NCI-H526 treated with DMSO at 0.1 percent for 48 hours (cell line): ENCODE data around the gene AR.
"Not testable (repeated sequence)": the region's sequence is repeated elsewhere in the genome, so short reads cannot be mapped to it uniquely, and the experiment has no call there.

ENCODE experiments used
- DNase-seq: peaks from one replicate; lab custom pipeline; 2025; lab: John Stamatoyannopoulos, UW

The AR gene

DNA sequence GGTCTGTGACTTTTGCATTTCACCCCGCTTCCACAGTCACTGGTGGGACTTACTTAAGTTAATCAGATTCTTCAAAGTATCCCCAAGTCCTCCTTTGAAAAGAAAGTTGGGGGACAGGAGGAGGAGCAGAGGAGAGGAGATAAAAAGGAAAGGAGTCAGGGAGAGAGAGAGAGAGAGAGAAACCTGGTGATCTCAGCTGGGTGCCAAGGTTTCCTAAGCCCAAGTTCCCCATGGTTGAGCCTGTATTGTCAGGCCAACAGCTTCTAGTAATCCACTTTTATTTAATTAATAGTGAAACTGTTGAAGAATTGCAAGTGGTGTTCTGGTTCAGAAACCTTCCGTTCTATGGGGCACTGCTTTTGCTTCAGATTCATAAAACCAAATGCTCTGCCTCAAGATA lies 91.6 kb downstream of the AR start:
- DNase-seq: no peak

DNA sequence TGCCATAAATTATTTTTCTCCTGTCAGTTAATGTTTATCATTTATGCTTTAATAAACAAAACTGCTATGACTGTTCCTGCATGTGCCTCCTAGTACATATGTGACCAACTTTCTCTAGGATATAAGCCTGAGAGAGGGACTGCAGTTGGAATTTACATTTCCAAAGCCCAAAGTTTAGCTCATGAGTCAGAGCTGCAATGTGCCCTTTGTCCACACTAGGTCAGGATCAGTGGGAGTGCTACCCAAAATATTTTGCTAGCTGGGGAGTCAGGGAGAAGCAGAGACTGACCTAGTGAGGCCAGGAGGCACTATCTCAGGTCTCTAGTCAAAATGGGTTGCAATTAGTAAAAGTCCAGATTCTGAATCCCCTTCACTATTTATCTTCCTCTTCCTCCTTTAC lies 92.7 kb downstream of the AR start:
- DNase-seq: no peak

DNA sequence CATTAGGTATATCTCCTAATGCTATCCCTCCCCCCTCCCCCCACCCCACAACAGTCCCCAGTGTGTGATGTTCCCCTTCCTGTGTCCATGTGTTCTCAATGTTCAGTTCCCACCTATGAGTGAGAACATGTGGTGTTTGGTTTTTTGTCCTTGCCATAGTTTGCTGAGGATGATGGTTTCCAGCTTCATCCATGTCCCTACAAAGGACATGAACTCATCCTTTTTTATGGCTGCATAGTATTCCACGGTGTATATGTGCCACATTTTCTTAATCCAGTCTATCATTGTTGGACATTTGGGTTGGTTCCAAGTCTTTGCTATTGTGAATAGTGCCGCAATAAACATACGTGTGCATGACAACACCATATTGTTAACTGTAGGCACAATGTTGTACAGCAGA lies 93.5 kb downstream of the AR start:
- DNase-seq: not testable (repeated sequence)

DNA sequence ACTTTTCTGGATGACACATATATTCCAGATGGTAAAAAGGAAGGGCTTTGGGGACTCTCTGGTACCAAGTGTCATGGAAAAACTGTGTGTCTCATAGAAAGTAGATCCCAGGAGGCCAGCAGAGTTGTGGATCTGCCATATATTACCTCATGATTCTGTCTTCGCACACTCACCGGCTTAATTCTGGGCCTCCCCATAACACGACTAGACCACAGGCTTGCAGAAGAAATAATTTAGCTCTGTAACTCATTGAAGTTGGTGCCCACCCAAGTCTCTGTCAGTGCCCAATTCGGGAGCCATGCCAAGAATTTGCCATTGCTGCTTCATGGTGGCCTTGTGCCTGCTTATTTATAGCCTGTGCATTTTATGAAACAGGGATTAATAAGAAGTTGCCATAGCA lies 104.5 kb downstream of the AR start:
- no peak for DNase-seq

DNA sequence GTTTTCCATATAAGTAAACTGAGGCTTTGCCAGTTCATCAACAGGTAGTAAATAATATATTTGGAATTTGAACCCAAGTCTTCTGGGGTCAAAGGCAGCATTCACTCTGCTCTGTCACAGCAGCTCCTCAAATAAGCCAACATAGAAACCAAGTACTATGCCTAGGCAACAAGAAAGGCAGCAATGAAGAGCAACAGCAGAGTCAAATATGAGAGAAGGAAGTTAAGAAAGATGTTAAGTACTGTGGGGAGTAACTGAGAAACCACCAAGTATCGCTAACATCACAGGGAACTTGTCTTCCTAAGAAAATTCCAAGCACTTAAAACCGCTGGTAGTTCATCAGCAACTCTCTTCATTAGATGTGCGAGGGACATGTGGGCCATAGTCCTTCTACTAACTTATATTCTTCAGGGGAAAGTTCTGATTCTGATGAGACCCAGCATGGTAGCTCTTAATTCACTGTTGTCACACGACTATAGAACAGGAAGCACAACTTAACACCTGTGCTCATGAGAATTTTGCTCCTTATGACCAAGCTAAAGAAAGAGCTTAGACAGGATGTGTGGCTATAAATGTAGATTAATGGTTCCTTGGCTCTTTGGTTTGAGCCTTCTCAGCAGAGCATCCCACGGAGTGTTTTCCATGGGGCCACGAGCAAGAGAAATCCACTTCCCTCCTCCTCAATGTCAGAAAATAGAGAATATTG lies 107.8 kb downstream of the AR start:
- DNase-seq: no peak

DNA sequence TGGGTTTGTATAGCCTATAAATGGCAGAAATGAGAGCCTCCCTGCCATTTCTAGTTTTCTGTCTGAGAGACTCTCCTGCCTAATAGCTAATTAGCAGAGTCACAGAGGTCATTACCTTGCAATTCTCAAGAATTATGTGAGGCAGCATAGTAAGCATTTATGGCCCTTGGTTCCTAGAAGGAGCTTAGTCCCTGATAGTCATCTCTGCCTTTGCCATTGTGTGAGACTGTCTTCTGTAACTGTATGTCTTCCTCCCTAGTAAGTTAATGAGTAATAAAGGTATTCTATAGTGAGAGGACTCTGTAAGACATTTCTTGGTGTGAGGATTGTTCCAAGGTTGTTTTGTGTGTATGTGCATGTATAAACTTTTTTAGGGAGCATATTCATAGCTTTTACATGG lies 108.7 kb downstream of the AR start:
- no peak for DNase-seq

DNA sequence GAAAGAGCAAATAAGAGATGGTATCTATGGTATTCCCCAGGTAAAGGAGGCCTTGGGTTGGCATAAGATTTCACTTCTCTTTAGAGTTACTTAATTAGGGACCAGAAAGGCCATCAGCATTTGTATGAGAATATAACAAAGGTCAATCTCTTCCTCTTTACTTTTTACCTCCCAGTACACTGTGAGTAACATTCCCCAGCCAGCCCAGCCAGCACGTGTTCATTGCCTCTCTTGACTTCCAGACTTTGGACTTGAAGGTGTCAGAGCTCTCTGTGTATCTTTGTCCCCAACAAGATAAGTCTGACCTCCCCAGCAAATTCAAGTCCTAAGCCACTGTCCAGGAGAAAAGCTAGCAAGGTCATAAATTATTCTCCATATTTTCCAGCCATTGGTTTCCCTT lies 110.5 kb downstream of the AR start:
- DNase-seq: no peak

DNA sequence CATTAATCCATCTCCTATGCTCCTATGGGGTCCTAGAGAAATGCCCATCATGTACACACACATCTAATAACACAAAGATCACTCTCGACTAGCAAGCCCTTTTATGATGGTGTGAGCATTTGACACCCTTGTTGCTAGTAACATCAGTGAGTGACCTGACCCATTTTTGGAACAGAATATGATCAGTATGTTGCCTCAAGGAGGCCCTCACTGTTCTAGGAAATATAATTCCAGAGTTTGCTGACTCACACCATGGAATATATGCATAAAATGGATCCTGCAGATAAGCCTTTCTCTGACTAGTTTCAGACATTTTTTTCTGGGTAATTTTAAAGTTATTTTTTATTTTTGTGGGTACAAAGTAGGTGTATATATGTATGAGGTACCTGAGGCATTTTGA lies 121.8 kb downstream of the AR start:
- DNase-seq: no peak

DNA sequence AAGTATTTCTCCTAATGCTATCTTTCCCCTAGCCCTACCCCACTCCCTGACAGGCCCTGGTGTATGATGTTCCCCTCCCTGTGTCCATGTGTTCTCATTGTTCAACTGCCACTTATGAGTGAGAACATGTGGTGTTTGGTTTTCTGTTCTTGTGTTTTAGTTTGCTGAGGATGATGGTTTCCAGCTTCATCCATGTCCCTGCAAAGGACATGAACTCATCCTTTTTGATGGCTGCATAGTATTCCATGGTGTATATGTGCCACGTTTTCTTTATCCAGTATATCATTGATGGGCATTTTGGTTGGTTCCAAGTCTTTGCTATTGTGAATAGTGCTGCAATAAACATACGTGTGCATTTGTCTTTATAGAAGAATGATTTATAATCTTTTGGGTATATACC lies 126.9 kb downstream of the AR start:
- DNase-seq: not testable (repeated sequence)

DNA sequence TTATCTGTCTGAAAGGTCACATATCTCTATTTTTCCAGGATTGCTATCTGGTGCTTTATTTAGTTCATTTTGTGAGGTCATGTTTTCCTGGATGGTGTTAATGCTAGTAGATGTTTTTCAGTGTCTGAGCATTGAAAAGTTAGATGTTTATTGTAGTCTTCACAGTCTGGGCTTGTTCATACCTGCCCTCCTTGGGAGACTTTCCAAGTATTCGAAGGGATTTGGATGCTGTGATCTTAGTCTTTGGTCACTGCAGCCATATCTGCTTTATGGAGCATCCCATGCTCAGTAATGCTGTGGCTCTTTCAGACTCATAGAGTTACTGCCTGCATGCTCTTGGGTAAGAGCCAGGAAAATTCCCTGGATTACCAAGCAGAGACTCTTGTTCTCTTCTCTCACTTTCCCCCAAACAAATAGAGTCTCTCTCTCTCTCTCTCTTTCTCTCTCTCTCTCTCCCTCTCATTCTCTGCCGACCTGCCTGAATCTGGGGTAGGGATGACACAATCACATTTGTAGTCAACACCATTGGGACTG lies 130.0 kb downstream of the AR start:
- DNase-seq: no peak

DNA sequence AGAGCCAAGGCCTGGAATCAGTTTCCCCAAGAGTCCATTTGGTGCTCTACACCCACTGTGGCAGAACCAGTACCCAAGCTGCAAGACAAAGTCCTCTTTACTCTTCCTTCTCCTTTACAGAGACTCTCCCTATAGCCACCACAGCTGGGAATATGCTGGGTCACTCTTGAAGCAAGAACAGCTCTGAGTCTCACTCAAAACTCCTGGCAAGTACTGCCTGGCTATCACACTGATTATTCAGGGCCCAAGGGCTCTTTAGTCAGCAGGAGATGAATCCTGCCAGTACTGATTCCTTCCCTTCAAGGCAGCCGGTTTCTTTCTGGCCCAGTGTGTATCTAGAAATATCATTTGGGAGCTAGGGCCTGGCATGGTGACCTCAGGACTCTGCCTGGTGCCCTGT lies 130.9 kb downstream of the AR start:
- DNase-seq: no peak

DNA sequence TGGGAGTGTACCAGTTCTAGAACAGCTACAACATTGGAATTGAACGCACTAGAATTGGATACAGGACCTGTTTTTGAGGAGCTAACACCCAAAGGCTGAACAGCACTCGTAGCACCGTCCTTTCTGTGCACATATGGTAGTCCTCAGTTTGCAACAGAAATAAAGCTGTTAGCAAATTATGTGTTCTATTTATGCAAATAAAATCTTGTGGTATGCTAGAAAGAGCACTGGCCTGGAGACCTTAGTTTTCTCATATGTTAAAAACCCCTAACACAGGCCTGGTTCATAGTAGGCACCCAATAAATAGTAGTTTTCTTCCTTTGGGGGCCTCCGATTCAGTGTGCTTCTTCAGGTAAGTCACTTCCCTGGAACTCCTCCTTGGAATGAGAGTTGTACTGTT lies 140.3 kb downstream of the AR start:
- no peak for DNase-seq

DNA sequence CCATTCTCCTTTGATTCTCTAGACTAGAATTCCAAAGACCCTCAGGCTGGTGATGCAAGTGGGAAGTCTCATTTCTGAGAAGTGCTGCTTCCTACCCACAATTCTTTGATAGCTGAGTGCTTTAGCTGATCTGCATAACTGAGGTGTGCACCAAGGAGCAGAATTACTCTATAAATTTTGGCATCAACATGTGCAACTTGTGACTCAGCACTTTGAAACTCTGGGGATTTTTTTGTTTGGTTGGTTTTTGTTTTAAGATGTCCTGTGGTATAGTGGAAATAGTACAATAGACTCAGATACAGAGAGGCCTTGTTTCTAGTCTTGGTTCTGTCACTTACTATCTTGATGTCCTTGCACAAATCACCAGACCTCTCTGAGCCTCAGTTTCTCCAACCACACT lies 148.4 kb downstream of the AR start:
- no peak for DNase-seq

DNA sequence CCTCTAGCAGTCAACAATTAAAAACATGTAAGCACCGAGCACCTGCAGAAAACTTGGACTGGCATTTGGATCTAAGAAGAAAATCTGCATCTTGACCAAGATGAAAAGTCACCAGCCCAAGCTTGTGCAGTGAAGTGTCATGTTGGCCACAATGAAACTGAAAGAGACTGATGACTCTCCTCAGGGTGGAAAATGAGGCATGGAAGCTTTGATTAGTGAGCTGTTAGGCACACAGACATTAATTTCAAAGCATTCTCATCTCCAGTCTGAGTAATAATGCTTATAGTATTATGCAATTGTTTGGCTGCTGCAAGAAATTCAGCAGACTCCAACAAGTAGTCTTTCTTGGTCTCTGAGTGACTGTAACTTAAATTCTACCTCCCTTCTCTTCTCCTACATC lies 150.1 kb downstream of the AR start:
- DNase-seq: no peak

DNA sequence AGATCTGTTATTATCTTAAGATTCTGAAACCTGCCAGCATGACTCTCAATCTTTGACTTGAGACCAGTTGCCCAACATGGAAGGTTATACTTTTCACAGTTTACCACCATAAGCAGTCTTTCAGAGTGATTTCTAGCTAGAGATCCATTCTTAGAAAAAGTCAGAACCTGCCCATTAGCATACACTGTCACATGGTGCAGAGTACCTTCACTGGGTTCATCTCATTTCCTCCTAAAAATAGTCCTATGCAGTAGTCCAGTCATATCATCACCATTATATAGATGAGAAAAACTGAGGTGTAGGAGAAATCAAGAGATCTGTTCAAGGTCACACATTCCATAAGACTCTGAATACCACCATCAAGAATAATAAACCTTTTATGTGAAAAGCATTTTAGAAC lies 153.6 kb downstream of the AR start:
- no peak for DNase-seq

DNA sequence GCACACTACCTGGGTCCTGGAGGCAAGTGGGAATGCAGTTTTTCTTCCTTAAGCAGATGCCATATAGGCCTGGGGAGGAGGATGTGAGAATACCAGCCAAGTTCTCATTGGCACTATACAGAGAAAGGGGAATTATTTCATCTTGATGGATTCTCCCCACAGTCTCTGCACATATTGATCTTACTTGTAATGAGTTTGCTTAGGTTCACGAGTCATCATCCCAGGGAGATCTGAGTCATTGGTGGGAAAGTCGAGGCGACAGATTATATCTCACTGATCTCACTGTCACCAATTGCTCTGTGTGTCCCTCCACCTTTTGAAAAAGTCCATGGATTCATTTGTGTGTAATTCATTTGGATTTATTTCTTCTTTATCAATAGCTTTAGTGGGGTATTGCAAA lies 156.8 kb downstream of the AR start:
- no peak for DNase-seq

DNA sequence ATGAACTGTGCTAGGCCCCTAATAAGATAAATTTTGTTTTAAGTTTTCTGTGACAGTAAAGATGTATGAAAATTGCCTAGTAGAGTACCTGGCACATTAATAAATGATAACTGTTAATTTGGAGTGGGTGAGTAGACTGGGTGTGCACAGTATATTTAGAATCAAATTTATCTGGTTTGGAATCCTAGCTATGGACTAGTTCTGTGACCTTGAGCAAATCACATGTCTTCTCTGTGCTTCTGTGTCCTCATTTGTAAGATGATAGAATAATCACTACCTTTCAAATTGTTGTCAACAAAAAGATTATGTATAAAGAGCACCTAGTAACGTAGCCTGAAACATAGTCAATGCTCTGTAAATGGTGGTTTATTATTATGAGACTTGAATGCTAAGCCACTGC lies 170.2 kb downstream of the AR start:
- DNase-seq: no peak

DNA sequence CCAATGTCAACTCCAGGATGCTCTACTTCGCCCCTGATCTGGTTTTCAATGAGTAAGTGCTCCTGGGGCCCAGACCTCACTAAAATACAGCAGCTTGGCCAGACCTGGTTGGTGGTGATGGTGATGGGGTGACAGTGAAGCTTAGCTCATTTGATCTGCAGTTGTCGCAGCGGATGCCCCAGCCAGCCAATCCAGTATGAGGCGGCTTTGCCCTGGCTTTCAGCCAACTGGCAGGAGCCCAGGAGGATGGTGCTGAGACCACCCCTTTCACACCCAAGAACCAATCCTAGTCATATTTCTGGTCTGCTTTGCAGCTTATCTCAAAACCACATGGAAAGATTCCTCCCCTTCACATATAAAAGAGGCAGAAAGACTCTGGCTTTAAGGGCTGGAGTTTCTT lies 173.8 kb downstream of the AR start:
- DNase-seq: no peak

DNA sequence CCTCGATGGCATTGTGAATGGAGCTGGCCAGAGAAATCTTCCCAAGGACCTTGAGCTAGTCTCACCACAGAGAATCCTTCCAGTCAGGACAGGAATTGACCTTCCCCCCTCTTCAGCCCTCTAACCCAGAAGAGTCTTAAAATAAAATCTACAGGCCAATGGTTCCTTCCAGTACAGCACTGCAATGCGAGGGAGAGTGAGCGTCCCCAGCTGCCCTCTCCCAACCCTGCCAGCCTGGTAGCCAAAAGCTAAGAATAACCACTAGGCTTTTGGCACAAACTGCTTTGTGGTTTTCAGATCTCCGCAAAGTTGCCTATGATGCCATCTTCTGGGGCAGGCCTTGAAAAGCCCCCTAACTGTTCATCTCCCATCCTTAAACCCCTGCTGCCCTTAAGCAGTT lies 175.1 kb downstream of the AR start:
- DNase-seq: no peak

DNA sequence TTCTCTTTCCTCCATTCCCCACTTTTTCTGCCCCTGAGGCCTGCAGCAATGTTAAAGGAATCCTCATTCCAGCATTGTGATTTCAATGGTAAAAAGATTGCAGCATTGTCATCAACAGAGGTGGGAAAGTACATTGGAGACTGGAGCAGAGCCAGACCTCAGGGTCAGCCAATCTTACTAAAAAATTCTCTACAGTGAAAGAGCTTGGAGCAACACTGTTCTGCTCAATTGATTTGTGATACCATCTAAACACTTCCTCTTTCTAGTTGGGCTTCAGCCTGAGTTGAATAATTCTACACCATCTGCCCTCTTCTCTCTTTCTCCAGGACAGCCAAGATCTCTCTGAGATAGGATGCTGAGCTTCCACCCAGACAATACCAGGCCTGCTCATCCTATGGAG lies 176.5 kb downstream of the AR start:
- DNase-seq: no peak

DNA sequence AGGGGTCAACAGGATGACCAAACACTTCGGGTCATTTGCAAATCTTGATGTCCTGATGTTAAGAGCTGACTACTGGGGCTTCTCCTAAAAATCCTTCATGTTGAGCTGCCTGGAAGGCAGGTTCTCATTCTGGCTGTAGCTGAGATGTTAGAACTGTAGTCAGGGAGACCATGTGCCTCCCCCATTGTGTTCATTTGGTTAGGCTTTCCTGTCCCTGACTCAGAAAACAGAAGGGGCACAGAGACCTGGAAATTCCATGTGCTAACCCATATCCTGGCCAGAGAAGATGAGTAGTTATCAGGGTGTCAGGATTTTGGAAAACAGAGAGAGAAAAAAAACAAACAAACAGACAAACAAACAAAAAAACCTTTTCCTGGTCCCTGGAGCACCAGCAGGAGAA lies 177.5 kb downstream of the AR start:
- DNase-seq: no peak

DNA sequence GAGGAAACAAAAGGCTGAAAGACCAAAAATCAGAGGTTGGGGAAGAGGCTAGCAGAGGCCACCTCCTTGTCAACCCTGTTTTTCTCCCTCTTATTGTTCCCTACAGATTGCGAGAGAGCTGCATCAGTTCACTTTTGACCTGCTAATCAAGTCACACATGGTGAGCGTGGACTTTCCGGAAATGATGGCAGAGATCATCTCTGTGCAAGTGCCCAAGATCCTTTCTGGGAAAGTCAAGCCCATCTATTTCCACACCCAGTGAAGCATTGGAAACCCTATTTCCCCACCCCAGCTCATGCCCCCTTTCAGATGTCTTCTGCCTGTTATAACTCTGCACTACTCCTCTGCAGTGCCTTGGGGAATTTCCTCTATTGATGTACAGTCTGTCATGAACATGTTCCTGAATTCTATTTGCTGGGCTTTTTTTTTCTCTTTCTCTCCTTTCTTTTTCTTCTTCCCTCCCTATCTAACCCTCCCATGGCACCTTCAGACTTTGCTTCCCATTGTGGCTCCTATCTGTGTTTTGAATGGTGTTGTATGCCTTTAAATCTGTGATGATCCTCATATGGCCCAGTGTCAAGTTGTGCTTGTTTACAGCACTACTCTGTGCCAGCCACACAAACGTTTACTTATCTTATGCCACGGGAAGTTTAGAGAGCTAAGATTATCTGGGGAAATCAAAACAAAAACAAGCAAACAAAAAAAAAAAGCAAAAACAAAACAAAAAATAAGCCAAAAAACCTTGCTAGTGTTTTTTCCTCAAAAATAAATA lies 179.9 kb downstream of the AR start:
- DNase-seq: no peak

DNA sequence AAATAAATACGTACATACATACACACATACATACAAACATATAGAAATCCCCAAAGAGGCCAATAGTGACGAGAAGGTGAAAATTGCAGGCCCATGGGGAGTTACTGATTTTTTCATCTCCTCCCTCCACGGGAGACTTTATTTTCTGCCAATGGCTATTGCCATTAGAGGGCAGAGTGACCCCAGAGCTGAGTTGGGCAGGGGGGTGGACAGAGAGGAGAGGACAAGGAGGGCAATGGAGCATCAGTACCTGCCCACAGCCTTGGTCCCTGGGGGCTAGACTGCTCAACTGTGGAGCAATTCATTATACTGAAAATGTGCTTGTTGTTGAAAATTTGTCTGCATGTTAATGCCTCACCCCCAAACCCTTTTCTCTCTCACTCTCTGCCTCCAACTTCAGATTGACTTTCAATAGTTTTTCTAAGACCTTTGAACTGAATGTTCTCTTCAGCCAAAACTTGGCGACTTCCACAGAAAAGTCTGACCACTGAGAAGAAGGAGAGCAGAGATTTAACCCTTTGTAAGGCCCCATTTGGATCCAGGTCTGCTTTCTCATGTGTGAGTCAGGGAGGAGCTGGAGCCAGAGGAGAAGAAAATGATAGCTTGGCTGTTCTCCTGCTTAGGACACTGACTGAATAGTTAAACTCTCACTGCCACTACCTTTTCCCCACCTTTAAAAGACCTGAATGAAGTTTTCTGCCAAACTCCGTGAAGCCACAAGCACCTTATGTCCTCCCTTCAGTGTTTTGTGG lies 180.7 kb downstream of the AR start:
- DNase-seq: no peak
